Measurements from ENCODE around the gene MFSD12.
A peak's percentile ranks its signal among the peaks of the same experiment; 100 is the strongest.
"Not testable (repeated sequence)": the region's sequence is repeated elsewhere in the genome, so short reads cannot be mapped to it uniquely, and the experiment has no call there.

MFSD12 gene

DNA sequence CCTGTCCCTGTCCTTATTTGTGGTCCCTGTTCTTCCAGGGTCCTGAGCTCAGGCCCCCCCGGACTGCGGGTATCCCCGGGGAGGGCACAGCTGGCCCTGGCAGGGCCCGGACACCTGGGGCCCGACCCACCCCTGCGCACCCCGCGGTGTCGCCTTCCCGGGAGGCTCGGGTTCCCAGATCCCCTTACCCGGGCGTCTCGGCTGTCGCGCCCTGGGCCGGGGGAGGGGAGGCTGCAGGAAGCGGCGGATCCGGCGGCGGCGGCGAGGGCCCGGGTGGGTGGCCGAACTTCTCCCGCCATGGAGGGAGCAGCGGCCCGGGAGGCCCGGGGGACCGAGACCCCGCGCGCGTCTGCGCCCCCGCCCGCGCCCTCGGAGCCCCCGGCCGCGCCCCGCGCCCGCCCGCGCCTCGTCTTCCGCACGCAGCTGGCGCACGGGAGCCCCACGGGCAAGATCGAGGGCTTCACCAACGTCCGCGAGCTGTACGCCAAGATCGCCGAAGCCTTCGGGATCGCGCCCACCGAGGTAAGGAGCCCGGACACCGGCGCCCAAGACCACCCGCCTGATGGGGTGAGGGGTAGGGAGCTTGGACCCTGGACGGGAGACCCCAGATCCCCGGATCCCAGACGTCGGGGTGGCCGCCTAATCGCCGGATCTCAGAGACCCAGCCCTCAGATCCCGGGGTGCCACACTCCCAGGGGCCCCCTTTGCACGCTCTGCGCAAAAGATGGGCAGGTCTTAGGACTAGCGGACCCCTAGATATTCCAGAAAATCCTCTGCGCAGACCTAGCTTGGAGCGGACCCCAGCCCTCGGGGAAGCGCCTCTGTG lies 28.1 kb upstream of the MFSD12 start, which contains the start of gene GIPC3:
GIPC3 (plus strand) TSS at position 178 of the 826 bp plus-strand sequence; CDS start at position 298, 120 bp downstream.
- DNase-seq (ENCODE audit: low read depth), result no peak
- peak within 1 kb of the TSS; percentile 16 for H3K4me3 ChIP-seq (ENCODE audit: low read depth, low read length)
- in situ Hi-C loops (cut with HindIII; ENCODE audit: low sequenced_read_pairs), result no loop called here
- TF ChIP-seq, protein P1, sequence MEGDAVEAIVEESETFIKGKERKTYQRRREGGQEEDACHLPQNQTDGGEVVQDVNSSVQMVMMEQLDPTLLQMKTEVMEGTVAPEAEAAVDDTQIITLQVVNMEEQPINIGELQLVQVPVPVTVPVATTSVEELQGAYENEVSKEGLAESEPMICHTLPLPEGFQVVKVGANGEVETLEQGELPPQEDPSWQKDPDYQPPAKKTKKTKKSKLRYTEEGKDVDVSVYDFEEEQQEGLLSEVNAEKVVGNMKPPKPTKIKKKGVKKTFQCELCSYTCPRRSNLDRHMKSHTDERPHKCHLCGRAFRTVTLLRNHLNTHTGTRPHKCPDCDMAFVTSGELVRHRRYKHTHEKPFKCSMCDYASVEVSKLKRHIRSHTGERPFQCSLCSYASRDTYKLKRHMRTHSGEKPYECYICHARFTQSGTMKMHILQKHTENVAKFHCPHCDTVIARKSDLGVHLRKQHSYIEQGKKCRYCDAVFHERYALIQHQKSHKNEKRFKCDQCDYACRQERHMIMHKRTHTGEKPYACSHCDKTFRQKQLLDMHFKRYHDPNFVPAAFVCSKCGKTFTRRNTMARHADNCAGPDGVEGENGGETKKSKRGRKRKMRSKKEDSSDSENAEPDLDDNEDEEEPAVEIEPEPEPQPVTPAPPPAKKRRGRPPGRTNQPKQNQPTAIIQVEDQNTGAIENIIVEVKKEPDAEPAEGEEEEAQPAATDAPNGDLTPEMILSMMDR (IDR thresholded peaks at IDR 0.05; ENCODE audit: low read depth, low read length, missing control alignments), result no peak

DNA sequence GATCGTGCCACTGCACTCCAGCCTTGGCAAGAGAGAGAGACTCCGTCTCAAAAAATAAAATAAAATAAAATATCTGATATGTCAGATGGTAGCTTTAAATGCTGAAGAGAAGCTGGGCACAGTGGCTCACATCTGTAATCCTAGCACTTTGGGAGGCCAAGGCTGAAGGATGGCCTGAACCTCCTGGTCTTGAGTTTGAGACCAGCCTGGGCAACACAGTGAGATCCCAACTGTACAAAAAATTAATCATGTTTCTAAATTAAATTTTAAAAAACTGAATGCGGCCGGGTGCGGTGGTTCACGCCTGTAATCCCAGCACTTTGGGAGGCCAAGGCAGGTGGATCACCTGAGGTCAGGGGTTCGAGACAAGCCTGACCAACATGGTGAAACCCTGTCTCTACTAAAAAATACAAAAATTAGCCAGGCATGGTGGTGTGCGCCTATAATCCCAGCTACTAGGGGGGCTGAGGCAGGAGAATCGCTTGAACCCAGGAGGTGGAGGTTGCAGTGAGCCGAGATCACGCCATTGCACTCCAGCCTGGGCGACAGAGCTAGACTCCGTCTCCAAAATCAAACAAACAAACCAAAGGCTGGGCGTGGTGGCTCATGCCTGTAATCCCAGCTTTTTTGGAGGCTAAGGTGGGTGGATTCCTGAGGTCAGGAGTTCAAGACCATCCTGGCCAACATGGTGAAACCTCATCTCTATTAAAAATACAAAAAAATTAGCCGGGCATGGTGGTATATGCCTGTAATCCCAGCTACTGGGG lies 26.8 kb upstream of the MFSD12 start:
- in situ Hi-C loops (cut with HindIII; ENCODE audit: low sequenced_read_pairs); DNase-seq (ENCODE audit: low read depth); H3K4me3 ChIP-seq (ENCODE audit: low read depth, low read length): not testable (repeated sequence)

DNA sequence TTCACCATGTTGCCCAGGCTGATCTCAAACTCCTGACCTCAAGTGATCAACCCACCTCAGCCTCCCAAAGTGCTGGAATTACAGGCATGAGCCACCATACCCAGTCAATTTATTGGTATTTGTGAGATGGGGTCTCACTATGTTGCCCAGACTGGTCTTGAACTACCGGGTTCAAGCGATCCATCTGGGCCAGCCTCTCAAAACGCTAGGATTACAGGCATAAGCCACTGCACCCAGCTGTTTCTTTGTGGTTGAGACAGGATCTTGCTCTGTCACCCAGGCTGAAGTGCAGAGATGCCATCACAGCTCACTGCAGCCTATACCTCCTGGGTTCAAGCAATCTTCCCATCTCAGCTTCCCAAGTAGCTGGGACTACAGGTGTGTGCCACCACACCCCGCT lies 24.4 kb upstream of the MFSD12 start:
- DNase-seq (ENCODE audit: low read depth); in situ Hi-C loops (cut with HindIII; ENCODE audit: low sequenced_read_pairs); H3K4me3 ChIP-seq (ENCODE audit: low read depth, low read length): not testable (repeated sequence)

DNA sequence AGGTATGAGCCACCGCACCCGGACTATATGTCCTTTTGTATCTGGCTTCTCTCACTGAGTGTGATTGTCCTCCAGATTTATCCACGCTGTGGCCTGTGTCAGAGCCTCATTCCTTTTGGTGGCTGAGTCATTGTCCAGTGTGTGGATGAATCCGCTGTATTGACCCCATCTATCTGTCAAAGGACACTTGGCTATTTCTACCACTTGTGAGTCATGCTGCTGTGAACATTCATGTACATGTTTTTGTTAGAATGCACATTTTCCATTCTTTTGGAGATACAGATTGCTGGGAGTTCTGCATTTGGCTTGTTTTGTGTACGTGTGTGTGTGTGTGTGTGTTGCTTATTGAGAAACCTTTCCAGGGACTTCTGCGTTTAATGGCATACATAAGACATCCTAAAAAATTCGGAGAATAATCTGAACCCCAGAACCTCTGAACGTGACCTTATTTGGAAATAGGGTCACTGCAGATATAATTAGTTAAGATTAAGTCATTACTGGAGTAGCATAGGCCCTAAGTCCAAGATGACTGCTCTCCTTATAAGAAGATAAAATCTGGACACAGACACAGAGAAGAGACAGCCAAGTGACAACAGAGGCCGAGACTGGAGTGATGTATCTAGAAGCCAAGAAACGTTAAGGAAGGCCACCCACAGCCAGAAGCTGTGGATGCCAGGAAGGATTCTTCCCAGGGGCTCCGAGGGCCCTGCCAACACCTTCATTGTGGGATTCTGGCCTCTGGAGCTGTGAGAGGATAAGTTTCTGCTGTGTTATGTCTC lies 23.0 kb upstream of the MFSD12 start:
- no peak overlapping the region for H3K4me3 ChIP-seq (ENCODE audit: low read depth, low read length)
- DNase-seq (ENCODE audit: low read depth), result peak; percentile 55
- TF ChIP-seq, protein P1 (IDR thresholded peaks at IDR 0.05; ENCODE audit: low read depth, low read length, missing control alignments), result no peak
- in situ Hi-C loops (cut with HindIII; ENCODE audit: low sequenced_read_pairs), result no loop called here

DNA sequence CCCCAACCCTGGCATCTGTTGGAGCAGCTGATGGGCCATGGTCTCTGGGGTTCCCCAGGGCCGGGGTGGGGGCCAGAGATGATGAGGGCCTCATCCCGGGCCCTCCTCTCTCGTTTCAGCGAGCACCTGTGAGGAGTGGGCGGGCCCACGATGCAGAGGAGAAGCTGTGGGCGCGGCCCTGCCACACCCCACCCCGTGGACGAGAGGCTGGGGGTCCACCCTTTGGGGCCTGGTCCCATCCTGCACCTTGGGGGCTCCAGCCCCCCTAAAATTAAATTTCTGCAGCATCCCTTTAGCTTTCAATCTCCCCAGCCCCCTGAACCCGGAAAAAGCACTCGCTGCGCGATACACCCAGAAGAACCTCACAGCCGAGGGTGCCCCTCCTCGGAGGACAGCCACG lies 21.0 kb upstream of the MFSD12 start:
- H3K4me3 ChIP-seq (ENCODE audit: low read depth, low read length), result no peak overlapping the region
- DNase-seq (ENCODE audit: low read depth), result no peak
- TF ChIP-seq, protein P1 (IDR thresholded peaks at IDR 0.05; ENCODE audit: low read depth, low read length, missing control alignments), result no peak
- in situ Hi-C loops (cut with HindIII; ENCODE audit: low sequenced_read_pairs), result loop anchor here (5.0 kb wide), 1 partner anchor 44 kb away; no protein-coding TSS in a partner anchor

DNA sequence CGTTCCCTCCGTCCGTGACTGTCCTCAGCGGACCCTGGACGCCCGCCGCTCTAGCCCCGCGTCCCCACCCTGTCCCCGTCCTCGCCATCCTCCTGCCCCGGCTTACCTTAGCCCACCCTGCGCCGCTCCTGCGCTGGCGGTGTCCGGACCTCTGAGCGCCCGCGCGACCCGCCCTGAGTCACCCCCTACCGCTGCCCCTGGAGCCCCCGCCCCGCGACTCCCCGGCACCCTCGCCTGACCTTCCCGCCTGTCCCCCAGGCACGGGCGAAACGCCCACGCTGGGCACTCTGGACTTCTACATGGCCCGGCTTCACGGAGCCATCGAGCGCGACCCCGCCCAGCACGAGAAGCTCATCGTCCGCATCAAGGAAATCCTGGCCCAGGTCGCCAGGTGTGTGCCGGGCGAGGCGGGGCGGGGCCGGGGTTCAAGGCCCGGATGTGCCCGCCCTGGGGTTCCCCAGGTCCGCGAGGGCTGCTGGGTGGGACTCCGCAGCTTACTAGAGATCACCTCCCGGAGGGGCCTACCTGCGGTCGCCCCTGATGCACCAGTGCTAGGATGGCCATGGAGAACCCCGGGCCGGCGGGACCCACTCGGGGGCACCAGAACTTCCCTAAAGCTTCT lies 20.4 kb upstream of the MFSD12 start:
- no peak for DNase-seq (ENCODE audit: low read depth)

More for the DNA sequence above, 20.4 kb upstream of the MFSD12 start:
- in situ Hi-C loops (cut with HindIII; ENCODE audit: low sequenced_read_pairs), result loop anchor here (5.0 kb wide), 1 partner anchor 44 kb away; no protein-coding TSS in a partner anchor
- H3K4me3 ChIP-seq (ENCODE audit: low read depth, low read length), result no peak overlapping the region
- TF ChIP-seq, protein P1 (IDR thresholded peaks at IDR 0.05; ENCODE audit: low read depth, low read length, missing control alignments), result no peak

All from astrocyte of the cerebellum (primary cell).